Activated CD4-positive, alpha-beta T cell treated with anti-CD3 and anti-CD28 coated beads, Interleukin-2, amount 50 U/mL, for 16 hours (primary cell): ENCODE data around the gene ALOX12.
"Not testable (repeated sequence)": the region's sequence is repeated elsewhere in the genome, so short reads cannot be mapped to it uniquely, and the experiment has no call there.

Source experiments
- DNase-seq: peaks from one replicate; pipeline ENCODE4 v3.0.0-alpha.2; 2020

The ALOX12 gene

DNA sequence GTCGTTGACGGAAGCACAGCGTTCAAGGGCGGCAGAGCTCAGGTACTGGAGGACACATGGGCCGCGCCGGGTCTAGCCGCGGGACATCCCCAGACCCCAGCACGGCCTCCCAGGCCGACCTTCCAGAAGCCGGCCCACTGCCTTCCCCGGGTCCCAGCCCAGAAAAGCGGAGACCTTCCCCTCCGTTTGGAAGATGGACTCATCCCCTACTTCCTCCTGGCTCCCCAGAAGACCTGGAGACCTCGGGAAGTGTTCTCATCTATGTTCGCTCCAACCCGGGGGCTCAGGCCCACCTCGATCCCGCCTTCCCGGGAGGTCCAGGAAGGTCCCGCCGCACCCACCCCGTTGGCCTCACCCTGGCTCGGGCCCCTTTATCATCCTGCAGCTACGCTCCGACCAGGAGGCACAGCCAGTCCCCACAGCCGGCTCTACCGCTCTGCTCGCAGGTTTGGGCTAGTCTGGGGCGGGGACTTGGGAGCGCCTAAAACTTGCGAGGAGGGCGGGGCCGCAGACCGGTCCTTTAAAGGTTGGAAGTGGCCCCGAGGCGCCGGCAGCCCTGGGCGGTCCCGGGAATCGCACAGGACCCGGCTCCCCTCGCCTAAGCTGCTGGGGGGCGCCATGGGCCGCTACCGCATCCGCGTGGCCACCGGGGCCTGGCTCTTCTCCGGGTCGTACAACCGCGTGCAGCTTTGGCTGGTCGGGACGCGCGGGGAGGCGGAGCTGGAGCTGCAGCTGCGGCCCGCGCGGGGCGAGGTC, at the start of gene ALOX12:
ALOX12 (plus strand) TSS at position 550 of the 756 bp plus-strand sequence; CDS start at position 619, 69 bp downstream.
- no peak for DNase-seq

DNA sequence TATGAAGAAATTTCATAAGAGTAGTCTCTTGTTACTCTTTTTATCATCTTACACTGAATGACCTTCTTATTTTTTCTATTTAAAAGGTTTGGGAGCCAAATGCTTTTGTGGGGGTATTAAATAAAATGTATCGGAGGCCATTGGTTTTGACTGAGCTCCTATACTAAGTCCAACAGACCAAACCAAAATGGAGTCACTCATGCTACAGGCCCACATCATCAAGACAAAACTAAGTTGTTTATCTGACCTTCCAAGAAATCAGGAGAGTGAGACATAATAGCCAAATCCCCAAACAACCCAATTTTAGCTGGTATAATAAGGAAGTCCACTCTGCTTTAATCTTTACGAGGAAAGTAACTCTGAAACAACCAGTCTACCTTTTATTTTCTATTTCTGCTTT, 48.1 kb upstream of the ALOX12 start:
- no peak for DNase-seq

- DNase-seq, result no peak
These were observed 47.3 kb upstream of the ALOX12 start for GRCh38 chr17:6948562-6948961.

DNA sequence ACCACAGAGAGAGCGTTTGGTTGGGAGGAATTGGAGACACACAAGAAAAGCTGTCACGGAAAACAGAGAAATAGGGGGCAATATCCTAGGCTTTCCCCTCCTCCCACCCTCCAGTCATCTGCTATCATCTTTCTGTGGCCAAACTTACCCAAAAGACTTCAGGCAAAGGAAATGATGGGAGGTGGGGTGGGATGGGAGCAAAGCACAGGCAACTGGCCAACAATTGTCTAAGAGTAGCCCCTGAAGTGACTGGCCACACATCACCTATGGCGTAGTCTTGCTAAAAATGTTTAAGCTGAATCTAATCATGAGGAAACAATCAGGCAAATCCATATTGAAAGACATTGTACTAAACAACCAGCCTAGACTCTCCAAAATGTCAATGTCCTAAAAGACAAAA, 46.9 kb upstream of the ALOX12 start:
- no peak for DNase-seq

DNA sequence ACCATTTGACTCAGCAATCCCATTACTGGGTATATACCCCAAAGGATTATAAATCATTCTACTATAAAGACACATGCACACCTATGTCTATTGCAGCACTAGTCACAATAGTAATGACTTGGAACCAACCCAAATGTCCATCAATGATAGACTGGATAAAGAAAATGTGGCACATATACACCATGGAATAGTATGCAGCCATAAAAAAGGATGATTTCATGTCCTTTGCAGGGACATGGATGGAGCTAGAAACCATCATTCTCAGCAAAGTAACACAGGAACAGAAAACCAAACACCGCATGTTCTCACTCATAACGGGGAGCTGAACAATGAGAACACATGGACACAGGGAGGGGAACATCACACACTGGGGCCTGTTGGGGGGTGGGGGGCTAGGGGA, 44.9 kb upstream of the ALOX12 start:
- not testable (repeated sequence) for DNase-seq

- DNase-seq, result no peak
These were observed 42.2 kb upstream of the ALOX12 start for GRCh38 chr17:6953689-6954088.

GRCh38 chr17:6959700-6960099, 36.1 kb upstream of the ALOX12 start:
- DNase-seq, result no peak

DNA sequence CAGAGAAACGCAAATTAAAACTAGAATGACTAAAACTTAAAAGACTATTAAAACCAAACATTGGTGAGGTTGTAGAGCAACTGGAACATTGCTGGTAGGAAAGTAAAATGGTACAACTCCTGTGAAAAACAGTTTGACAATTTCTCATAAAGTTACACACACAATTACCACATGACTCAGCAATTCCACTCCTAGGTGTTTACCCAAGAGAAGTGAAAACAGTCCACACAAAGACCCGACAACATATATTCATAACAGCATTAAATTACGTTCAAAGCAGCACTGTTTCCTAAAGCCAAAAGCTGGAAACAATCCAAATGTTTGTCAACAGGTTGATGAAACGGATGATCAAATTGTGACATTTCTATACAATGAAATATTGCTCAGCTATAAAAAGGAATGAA, 26.5 kb upstream of the ALOX12 start:
- peak; percentile 42 for DNase-seq

DNA sequence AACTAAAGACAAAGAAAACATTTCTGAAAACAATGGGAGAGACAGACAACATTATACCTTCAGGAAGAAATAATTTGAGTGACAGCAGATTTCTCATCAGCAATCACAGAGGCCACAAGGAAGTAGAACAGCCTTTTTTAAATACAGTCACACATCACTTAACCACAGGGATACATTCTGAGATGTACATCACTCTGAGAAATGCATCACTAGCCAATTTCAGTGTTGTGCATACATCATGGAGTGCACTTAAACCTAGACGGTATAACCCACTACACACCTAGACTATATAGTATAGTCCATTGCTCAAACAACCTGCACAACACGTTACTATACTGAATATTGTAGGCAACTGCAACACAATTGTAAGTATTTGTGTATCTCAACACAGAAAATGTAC, 24.9 kb upstream of the ALOX12 start:
- no peak for DNase-seq

DNA sequence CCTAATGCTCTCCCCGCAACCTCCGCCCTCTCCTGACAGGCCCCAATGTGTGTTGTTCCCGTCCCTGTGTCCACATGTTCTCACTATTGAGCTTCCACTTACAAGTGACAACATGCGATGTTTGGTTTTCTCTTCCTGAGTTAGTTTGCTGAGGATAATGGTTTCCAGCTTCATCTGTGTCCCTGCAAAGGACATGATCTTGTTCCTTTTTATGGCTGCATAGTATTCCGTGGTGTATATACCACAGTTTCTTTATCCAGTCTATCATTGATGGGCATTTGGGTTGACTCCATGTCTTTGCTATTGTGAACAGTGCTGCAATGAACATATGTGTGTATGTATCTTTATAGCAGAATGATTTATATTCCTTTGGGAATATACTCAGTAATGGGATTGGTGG, 16.4 kb upstream of the ALOX12 start:
- DNase-seq, result not testable (repeated sequence)

DNA sequence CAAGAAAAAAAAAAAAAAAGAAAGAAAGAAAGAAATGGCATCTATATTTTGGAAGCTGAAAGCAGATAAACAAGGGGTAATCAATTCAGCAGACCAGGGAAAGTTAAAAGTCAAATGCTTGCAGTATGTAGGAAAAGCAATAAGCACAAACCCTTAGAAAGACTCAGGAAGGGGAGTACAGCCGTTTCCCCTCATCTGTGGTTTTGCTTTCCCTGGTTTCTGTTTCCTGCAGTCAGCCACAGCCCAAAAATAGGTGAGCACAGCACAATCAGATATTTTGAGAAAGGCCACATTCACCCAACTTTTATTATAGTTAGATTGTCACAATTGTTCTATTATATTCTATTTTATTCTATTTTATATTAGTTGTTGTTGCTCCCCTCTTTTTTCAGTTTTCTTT, 14.4 kb upstream of the ALOX12 start:
- no peak for DNase-seq

DNA sequence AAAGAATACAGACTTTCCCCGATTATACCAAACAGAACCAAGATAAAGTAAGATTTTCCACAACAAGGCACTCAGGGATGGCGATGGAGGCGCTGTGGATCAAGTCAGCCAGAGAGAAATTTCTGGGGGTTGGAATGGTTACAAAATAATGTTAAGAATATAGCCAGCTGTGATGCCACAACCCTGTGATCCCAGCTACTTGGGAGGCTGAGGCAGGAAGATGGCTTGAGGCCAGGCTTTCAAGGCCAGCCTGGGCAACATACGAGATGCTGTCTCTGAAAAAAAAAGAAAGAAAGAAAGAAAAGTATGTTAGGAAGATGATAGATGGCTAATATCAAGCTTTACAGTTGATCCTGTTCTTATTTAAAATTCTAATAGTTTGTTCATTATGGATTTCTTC, 10.6 kb upstream of the ALOX12 start:
- no peak for DNase-seq

DNA sequence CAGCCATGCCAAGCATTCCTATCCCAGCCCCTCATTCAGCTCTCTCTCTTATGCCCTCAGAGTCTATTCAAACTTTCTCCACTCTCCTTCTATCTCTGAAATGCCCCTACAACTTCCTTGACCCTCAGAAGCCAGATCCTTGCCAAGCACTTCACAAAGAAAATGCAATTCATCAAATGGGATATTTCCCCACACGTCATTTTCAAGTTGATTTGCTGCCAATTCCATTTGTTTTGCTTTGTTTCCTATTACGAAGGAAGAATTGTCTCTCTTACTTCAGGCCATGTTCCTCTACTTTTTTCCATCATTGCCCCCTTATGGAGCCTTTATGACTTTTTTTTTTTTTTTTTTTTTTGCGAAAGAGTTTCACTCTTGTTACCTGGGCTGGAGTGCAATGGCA, 9.2 kb upstream of the ALOX12 start:
- DNase-seq, result no peak

- no peak for DNase-seq
These were observed 6.1 kb upstream of the ALOX12 start for GRCh38 chr17:6989779-6990178.

DNA sequence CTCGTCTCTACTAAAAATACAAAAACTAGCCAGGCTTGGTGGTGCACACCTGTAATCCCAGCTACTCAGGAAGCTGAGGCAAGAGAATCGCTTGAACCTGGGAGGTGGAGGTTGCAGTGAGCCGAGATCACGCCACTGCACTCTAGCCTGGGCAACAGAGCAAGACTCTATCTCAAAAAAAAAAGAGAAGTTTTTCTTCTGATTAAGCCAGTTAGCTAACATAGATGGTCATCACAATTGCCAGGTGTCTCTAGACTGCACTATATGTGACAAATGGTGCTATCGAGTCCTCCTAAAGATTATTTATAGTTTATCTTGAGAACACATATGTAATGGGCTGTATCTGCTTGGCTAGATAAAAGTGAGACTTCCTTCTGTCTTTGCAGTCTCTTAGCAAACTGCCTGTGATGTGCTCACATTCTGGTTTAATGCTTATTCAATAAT, 2.2 kb upstream of the ALOX12 start:
- DNase-seq, result not testable (repeated sequence)

GRCh38 chr17:6994118-6994598, 1.7 kb upstream of the ALOX12 start:
- DNase-seq, result no peak

- no peak for DNase-seq
These were observed 1.1 kb upstream of the ALOX12 start for GRCh38 chr17:6994666-6995256.

- no peak for DNase-seq
These were observed 585 bp downstream of the ALOX12 start for GRCh38 chr17:6996256-6997011.

- no peak for DNase-seq
These were observed 1.3 kb downstream of the ALOX12 start for GRCh38 chr17:6997171-6997570.

GRCh38 chr17:6998855-6999508, 3.1 kb downstream of the ALOX12 start:
- DNase-seq, result no peak

- DNase-seq, result peak; percentile 42
These were observed 5.6 kb downstream of the ALOX12 start for GRCh38 chr17:7001318-7001961.

GRCh38 chr17:7002288-7003047, 6.6 kb downstream of the ALOX12 start:
- DNase-seq, result no peak
